Right lobe of liver (tissue), 6 donors: ENCODE measurements around the gene SH2D3A. TPM values are rescaled to one million over a fixed set of nuclear protein-coding genes. Genes with fewer than 3 reads are reported as not detected.
A peak's percentile ranks its signal among the peaks of the same experiment; 100 is the strongest.

ENCODE experiments used
- ATAC-seq, 4 donors: fragments of 200-7000 bp; cut with Tn5 transposase; one replicate each; pipeline ENCODE4 v1.9.1; 2020; ENCODE audit warnings: mild to moderate bottlenecking in 4 of 4, moderate library complexity in 4 of 4
- DNase-seq, 3 donors: peaks; one replicate each; pipeline ENCODE4 v3.0.0-alpha.2; 2020
- H3K27ac ChIP-seq, 3 donors: fragments of 200-600 bp; one replicate each; pipeline ENCODE4 v1.8.0; 2022
- H3K27me3 ChIP-seq, 2 donors: fragments of 200-600 bp; one replicate each; pipeline ENCODE4 v1.8.0; 2022
- H3K36me3 ChIP-seq, 4 donors: fragments of 200-600 bp; sonication (generic) in 1 of 4; one replicate each; pipeline versions ENCODE4 v1.5.1 to v1.8.0; 2017 to 2022; ENCODE audit warnings: control low read depth in 1 of 4
- H3K4me1 ChIP-seq, 4 donors: fragments of 200-600 bp; sonication (generic) in 1 of 4; one replicate each; pipeline versions ENCODE4 v1.5.1 to v1.8.0; 2017 to 2022; ENCODE audit warnings: control low read depth in 1 of 4
- H3K4me3 ChIP-seq, 3 donors: fragments of 200-600 bp; one replicate each; pipeline ENCODE4 v1.8.0; 2022
- H3K9me3 ChIP-seq, 4 donors: fragments of 200-600 bp; sonication (generic) in 1 of 4; one replicate each; pipeline versions ENCODE4 v1.5.1 to v1.8.0; 2017 to 2022; ENCODE audit warnings: control low read depth in 1 of 4
- POLR2A ChIP-seq: fragments of 450-650 bp; IDR thresholded peaks from one replicate; pipeline ENCODE4 v1.6.1; 2017; ENCODE audit warnings: antibody characterized with exemption, mild to moderate bottlenecking
- WGBS: methylation state at CpG from one replicate; pipeline ENCODE4 v1.1.6; 2018; ENCODE audit warnings: low coverage, low lambda C conversion rate; ENCODE audit not compliant: insufficient coverage; ENCODE audit errors: missing lambda C conversion rate; 5-methylcytosine and 5-hydroxymethylcytosine counted together
- intact Hi-C, 2 donors: fragments of 100-400 bp; cut with DNase I; formaldehyde crosslinking; loops; one replicate each; pipeline versions ENCODE4 v1.11.2 to v1.14.1; 2022
- microRNA-seq, 2 donors: library from miRNA; unstranded; fragments of <30 nt; microRNA quantifications; one replicate each; pipeline ENCODE4, GENCODE V29; 2019 to 2020
- total RNA-seq, 6 experiments: library from RNA; depleted of rRNA in 2 of 6; stranded (reverse); fragments of >200 nt in 2 of 6; fragmentation: NEBNext Ultra II Directional in 3 of 6; extraction: Animal tissue kit (Norgen Biotek cat#: 25700) in 3 of 6; gene quantifications; one replicate each; pipeline versions ENCODE4 v1.1.0 to v1.2.4, GENCODE V29; 2016 to 2023
- TF ChIP-seq, protein P1 (sequence below), 4 donors: fragments of 200-600 bp in 3 of 4; fragments of 450-650 bp in 1 of 4; IDR thresholded peaks; one replicate each; pipeline versions ENCODE4 v1.5.1 to v1.8.0; 2016 to 2022; ENCODE audit warnings: antibody characterized with exemption in 4 of 4, mild to moderate bottlenecking in 2 of 4
- donor health status: DM: no; HTN: yes; CAD: no.
- donor health status: DM: no; HTN: no; CAD: no.
- donor health status: DM: no; HTN: no; CAD: no.
- donor health status: DM: no; HTN: yes; CAD: no.
- donor health status: DM: no; HTN: yes; CAD: no.

The SH2D3A gene
- total RNA-seq, 6 experiments from 2014 or later, result 0.72 to 2.3 (median 1.3) TPM

DNA sequence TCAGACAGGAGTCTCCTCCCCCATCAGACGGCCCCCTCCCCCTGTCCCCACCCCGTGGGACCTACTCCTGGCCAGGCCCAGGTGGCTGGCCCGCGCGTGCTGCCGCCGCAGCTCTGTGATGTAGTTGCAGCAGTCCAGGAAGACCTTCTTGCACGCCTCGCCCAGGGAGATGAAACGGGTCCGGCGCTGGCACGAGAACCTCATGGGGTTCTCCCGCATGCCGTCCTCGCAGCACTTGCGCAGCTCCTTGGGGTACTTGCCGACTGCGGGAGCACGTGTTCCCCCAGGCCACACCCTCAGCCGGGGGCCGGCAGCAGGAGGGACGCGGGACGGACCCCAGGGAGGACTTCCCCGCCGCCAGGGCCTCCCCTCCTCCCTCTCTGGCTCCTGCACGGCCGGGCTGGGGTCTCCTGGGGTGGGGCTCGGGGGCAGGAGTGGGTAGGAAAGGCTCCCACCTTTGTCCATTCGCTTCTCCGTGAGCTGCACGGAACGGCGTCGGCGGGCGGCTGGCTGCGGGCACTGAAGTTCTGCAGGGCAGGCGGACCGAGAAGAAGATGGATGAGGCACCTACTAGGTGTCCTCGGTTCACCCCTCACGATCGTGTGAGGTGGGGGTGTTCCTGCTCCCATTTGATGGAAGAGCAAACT, 60.1 kb downstream of the SH2D3A start:
- peak in 2 of 3 donors; percentile 54 to 59 for DNase-seq
- WGBS, result 60% methylated on average over 3 of the region's 44 CpGs
- peaks cover 0 to 20% (median 4%) of the 10 kb centered on the region in 4 donors for H3K4me1 ChIP-seq
- H3K27ac ChIP-seq, result no peak overlapping the region
- TF ChIP-seq POLR2A, result no peak
- TF ChIP-seq, protein P1, sequence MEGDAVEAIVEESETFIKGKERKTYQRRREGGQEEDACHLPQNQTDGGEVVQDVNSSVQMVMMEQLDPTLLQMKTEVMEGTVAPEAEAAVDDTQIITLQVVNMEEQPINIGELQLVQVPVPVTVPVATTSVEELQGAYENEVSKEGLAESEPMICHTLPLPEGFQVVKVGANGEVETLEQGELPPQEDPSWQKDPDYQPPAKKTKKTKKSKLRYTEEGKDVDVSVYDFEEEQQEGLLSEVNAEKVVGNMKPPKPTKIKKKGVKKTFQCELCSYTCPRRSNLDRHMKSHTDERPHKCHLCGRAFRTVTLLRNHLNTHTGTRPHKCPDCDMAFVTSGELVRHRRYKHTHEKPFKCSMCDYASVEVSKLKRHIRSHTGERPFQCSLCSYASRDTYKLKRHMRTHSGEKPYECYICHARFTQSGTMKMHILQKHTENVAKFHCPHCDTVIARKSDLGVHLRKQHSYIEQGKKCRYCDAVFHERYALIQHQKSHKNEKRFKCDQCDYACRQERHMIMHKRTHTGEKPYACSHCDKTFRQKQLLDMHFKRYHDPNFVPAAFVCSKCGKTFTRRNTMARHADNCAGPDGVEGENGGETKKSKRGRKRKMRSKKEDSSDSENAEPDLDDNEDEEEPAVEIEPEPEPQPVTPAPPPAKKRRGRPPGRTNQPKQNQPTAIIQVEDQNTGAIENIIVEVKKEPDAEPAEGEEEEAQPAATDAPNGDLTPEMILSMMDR (IDR thresholded peaks at IDR 0.05), result no peak
- H3K27me3 ChIP-seq, result no peaks in the 10 kb centered on the region
- intact Hi-C loops, result no loop called here
- no peak overlapping the region for H3K4me3 ChIP-seq
- peaks cover 16 to 93% (median 58%) of the 10 kb centered on the region in 4 donors for H3K36me3 ChIP-seq
- peak; percentile 18 to 39 (median 24) for ATAC-seq
- no peaks in the 10 kb centered on the region for H3K9me3 ChIP-seq

- Histone ChIP-seq H3K27ac (no peak overlapping the region), H3K27me3 (no peaks in the 10 kb centered on the region), H3K9me3 (no peaks in the 10 kb centered on the region), H3K4me3 (no peak overlapping the region), H3K4me1 (peaks cover 0 to 14% (median 1%) of the 10 kb centered on the region in 4 donors), H3K36me3 (peaks cover 12 to 93% (median 59%) of the 10 kb centered on the region in 4 donors)
- DNase-seq, result no peak
- TF ChIP-seq, protein P1 (IDR thresholded peaks at IDR 0.05), result no peak
- no peak for TF ChIP-seq POLR2A
- peak; percentile 7 to 32 (median 22) for ATAC-seq
- intact Hi-C loops, result no loop called here
- 60% methylated on average over 3 of the region's 3 CpGs for WGBS
Measured at GRCh38 chr19:6706633-6706958, 60.6 kb downstream of the SH2D3A start.

GRCh38 chr19:6705931-6706632, 61.2 kb downstream of the SH2D3A start:
- intact Hi-C loops, result no loop called here
- ATAC-seq, result peak; percentile 2 to 35 (median 18)
- H3K36me3 ChIP-seq, result peaks cover 12 to 93% (median 57%) of the 10 kb centered on the region in 4 donors
- no peaks in the 10 kb centered on the region for H3K27me3 ChIP-seq
- no peaks in the 10 kb centered on the region for H3K9me3 ChIP-seq
- H3K4me3 ChIP-seq, result no peak overlapping the region
- TF ChIP-seq, protein P1 (IDR thresholded peaks at IDR 0.05), result no peak
- no peak for TF ChIP-seq POLR2A
- H3K27ac ChIP-seq, result no peak overlapping the region
- DNase-seq, result peak in 2 of 3 donors; percentile 22 to 57
- 66% methylated on average over 9 of the region's 11 CpGs for WGBS
- peaks cover 0 to 9% (median 0%) of the 10 kb centered on the region in 4 donors for H3K4me1 ChIP-seq

Small RNA genes lying within 50 kb of the gene (microRNA-seq; reads per million reads assigned to microRNA genes)
- 0 reads per million in 2 donors for gene MIR6791

Other genes with a start within 250 kb of the SH2D3A start
- gene TNFSF9, start 236.4 kb downstream of the SH2D3A start, total RNA-seq, result 1 to 10 TPM in 1 of 6 experiments, under 1 TPM in 2, not detected in 3; 0.27 to 1.6 (median 0.55) TPM
- gene CD70, start 176.3 kb downstream of the SH2D3A start, total RNA-seq, result not detected
- gene TNFSF14, start 97.3 kb downstream of the SH2D3A start, total RNA-seq, result 10 to 100 TPM in 3 of 6 experiments, 1 to 10 TPM in 3; 6.4 to 71.1 (median 14.6) TPM
- gene C3, start 46.8 kb downstream of the SH2D3A start, total RNA-seq, result over 10,000 TPM; 10,569 to 17,502 (median 15,749) TPM
- 10 to 100 TPM; 22.3 to 53.0 (median 41.3) TPM for gene GPR108, start 29.9 kb downstream of the SH2D3A start, total RNA-seq
- gene TRIP10, start 27.8 kb downstream of the SH2D3A start, total RNA-seq, result 10 to 100 TPM in 2 of 6 experiments, 1 to 10 TPM in 4; 7.5 to 14.9 (median 9.3) TPM
- 1 to 10 TPM; 1.1 to 7.9 (median 3.1) TPM for gene VAV1, start 5.3 kb upstream of the SH2D3A start, total RNA-seq
- gene ADGRE1, start 120.1 kb upstream of the SH2D3A start, total RNA-seq, result 1 to 10 TPM in 2 of 6 experiments, under 1 TPM in 4; 0.18 to 3.3 (median 0.75) TPM